HG03159 (cell line): ENCODE data around the gene WDR33.
"Not testable (repeated sequence)": the region's sequence is repeated elsewhere in the genome, so short reads cannot be mapped to it uniquely, and the experiment has no call there.

ENCODE experiments used
- ATAC-seq: cut with Tn5 transposase; IDR thresholded peaks from one replicate; pipeline ENCODE4 v1.9.1; 2021; ENCODE audit warnings: mild to moderate bottlenecking, moderate library complexity; ENCODE audit not compliant: unreplicated experiment

WDR33 gene

DNA sequence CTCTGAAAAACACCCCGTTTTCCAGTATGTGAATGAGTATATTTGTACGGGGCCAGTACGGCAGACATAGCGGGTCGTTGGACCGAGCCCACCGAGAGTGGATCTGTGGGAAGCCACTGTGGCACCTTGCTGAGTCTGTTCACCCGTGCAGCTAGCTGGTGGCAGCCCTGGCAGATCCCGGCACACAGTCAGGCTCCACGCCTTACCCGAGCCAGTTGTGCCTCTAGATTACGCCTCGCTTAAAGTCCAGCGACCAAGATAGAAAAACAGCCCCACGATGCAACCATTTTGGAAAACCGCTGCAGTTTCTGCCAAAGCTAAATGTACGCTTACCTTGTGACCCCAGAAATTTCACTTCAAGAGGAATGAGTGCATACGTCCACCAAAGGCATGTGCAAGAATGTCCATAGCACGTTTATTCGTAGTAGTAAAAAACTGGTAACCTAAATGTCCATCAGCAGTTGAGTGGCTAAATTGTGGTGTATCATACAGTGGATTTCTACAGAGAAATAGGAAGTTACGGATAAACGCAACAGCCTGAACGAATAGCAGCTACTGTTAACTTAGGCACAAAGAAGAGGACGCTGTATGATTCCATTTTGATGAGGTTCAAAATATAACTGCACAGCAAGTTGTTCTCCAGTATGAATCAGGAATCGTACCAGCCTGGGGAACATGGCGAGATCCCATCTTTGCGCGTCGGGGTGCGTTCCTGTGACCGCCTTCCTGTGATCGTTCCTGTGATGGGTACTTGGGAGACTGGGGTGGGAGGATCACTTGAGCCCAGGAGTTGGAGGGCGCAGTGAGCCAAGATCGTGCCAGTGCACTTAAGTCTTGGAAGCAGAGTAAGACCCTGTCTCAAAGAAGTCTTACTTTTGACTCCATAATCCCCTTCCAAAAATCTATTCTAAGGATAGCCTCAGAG, 688 bp upstream of the WDR33 start:
- no peak for ATAC-seq

DNA sequence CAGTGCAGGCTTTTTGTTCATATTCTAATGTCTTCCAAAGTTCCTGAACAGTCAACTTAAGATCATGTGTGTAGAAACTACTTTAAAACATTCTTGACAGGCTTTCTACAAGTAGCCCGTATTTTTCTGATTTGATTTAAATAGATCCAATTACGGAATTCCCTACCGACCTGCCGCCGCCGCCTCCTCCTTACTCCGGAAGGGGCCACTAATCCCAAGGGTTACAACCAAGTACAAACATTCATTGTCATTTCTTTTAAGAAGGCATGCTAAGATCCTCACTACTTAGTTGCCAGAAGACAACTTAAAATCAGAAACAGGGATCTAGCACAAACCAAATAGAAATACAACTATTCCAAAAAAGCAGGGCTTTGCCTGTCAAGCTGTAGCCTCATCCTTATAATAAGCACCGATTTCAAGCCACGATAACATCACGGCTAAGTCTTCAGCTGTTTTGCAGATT, 784 bp downstream of the WDR33 start:
- ATAC-seq, result no peak

DNA sequence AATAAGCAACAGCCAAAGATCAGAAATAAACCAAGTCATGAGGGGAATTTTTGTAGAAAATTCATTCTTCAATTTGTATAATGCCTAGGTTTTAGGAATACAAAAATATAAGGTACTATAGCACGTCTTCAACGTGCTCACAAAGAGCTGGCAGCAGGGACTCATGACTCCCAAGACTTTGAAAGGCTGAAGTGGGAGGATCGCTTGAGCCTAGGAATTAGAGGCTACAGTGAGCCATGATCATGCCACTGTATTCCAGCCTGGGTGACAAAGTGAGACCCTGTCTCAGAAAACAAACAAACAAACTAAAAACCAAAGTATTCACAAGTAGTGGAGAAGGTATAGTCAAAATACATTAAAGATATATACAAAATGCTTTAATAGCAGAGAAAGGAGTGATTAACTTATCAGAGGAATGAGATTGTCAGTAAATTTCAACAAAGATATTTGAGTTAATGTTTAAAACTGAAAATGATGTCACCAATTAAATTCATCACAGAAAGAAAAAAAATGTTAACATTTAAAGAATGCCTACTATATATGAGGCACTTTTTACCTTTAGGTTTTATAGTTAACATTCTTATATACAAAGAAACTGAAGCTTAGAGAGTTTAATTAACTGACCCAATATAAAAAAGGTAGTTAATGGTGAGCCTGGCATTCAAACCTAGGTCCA, 3.2 kb downstream of the WDR33 start:
- ATAC-seq, result no peak

DNA sequence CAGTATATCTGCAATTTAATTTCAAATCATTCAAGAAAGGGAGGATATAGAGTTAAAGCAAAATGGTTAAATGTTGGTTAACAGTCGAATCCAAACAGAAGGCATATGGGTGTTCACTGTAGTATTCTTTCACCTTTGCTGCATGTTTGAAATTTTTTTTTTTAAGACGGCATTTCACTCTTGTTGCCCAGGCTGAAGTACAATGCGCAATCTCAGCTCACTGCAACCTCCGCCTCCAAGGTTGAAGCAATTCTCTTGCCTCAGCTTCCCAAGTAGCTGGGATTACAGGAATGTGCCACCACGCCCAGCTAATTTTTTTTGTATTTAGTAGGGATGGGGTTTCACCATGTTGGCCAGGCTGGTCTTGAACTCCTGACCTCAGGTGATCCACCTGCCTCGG, 4.1 kb downstream of the WDR33 start:
- not testable (repeated sequence) for ATAC-seq

DNA sequence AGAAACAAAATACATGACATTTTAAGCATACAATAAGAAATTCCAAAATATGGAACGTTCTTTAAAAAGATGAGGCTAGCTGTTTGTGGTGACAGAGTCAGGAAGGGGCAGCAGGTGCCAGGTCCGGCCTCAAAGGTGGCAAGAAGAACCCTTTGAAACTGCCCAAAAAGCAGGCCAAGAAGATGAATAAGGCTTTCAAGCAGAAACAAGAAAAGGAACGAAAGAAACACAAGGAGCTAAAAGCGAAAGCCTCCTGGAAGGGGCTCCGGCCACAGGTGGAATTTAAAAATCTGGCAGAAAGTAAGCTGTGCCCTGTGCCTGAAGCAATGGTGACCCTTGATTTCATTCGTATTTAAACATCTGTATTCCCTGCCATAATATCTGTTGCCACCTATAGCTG, 5.5 kb downstream of the WDR33 start:
- no peak for ATAC-seq

DNA sequence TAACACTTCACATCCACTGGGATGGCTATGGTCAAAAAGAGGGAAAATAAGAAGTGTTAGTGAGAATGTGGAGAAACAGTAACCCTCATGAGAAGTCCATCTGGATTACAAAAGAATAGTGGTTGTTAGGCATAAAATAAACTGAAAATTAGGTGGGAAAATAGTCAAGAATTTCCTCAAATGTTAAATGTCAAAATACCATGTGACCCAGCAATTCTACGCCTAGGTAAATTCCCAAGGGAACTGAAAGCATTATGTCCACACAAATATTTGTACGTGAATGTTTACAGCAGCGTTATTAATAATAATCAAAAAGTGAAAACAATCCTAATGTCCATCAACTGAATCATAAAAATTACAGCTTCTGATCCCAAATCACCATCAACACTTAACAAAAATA, 11.0 kb downstream of the WDR33 start:
- no peak for ATAC-seq

DNA sequence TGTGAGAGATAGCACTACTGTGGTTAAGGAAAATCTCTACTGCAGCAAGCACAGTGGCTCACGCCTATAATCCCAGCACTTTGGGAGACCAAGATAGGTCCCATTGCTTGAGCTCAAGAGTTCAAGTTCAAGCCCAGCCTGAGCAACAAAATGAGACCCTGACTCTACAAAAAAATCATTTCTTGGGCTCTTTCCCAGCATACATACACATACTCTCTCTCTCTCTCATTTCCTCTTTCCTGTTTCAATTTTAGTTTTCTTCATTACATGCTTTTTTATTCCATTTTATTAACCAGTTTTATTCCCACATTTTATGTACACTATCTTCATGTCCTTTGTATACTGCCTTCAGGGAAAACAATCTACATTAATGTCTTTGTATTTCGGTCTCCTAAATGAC, 14.6 kb downstream of the WDR33 start:
- no peak for ATAC-seq

DNA sequence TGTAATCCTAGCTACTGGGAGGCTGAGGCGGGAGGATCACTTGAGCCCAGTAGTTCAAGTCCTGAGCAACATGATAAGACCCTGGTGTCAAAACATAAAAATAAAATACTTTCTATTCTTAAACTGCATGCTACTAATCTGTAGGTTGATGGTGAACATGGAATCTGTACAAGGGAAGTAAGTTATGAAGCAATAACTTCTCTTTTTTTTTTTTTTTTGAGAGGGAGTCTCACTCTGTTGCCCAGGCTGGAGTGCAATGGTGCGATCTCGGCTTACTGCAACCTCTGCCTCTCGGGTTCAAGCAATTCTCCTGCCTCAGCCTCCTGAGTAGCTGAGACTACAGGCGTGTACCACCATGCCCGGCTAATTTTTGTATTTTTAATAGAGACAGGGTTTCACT, 16.1 kb downstream of the WDR33 start:
- ATAC-seq, result not testable (repeated sequence)

DNA sequence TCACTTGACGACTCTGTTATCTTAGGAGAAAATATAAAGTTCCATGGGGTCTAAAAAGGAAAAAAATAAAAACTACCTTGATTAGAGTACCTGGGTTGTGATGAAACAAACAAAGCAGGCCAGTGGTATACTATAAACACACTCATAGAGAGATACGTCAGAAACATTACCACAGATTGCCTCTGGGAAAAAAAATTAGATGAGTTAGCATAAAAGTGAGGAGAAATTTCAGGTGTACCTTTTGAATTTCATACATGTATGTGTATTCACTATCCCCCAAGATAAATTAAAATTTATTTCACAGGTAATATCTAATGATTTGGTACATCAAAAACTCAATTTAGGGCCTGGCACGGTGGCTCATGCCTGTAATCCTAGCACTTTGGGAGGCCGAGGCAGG, 18.2 kb downstream of the WDR33 start:
- no peak for ATAC-seq

DNA sequence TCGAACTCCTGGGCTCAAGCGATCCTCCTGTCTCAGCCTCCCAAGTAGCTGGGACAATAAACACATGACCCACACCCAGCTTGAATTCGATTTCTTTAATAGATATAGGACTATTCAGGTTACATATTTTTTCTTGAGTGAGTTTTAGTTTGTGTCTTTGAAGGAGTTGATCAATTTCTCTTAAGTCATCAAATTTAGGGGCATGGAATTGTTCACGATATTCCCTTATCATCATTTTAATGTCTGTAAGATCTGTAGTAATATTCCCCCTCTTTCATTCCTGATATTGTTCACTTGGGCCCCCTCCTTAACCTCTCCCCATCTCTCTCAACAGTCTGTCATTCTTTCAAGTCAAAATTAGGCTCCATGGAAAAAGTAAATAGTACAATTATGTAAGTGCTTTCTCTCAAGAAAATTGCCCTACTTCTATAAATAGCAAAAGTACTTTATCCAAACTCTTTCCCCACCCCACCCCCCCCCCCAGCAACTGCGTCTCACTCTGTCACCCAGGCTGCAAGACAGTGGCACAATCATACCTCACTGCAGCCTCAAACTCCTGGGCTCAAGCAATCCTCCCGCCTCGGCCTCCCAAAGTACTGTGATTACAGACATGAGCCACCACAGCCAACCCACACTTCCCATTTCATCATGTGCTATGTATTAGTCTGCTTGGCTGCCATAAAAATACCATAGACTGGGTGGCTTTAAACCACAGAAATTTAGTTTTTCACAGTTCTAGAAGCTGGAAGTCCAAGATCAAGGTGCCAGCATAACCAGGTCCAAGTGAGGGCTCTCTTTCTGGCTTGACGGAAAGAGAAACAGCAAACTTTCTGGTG, 20.1 kb downstream of the WDR33 start:
- ATAC-seq, result no peak

DNA sequence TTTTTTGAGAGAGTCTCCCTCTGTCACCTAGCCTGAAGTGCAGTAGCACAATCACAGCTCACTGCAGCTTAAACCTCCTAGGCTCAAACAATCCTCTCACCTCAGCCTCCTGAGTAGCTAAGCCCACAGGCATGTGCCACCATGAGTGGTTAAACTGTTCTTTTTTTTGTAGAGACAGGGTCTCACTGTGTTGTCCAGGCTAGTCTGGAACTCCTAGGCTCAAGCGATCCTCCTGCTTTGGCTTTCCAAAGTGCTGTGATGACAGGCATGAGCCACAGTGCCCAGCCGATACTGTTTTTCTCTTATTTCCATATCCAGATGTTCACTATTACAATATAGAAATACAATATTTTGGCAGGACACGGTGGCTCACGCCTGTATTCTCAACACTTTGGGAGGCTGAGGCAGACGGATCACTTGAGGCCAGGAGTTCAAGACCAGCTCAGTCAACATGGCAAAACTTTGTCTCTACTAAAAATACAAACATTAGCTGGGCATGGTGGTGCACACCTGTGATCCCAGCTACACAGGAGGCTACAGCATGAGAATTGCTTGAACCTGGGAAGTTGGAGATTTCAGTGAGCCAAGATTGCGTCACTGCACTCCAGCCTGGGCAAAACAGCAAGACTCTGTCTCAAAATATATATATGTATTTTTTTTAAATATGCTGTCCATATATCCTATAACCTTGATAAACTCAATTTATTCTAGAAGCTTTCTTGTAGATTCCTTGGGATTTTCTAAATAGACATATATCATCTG, 24.7 kb downstream of the WDR33 start:
- ATAC-seq, result no peak

DNA sequence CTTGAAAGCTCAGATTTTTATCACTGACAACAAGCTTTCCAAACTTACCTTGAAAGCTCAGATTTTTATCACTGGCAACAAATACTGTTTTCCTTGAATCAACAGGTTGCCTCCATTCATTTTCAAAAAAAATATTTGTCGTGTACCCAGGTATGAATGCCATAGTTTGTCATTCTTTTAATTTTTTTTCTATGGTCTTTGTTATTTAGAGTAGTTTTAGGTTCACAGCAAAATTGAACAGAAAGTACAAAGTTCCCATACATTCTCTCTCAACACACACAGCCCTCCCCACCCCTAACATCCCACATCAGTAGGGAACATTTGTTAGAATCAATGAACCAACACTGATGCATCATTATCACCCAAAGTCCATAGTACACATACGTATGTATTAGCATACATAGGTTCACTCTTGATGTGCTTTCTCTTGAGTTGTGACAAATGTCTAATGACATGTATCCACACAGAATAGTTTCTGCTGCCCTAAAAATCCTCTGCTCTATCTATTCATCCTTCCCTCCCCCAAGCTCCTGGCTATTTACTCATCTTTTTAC, 25.9 kb downstream of the WDR33 start:
- no peak for ATAC-seq

DNA sequence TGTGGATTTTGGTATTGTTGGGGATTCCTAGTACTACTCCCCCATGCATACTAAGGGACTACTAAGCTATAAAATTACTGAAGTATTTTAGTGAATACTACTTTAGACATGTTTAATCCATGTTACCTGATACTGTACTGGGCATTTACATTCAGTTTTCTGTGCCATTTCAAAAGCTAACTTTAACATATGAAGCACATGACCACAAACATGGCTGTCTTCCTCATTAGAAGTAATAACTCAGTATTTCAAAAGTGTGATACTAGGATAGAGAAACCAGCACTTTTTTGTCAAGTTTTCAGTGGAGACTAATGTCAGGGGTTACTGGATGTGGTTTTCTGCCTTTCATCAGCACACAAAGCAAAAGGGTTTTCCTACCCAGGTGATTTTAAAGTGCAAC, 27.9 kb downstream of the WDR33 start:
- ATAC-seq, result no peak

DNA sequence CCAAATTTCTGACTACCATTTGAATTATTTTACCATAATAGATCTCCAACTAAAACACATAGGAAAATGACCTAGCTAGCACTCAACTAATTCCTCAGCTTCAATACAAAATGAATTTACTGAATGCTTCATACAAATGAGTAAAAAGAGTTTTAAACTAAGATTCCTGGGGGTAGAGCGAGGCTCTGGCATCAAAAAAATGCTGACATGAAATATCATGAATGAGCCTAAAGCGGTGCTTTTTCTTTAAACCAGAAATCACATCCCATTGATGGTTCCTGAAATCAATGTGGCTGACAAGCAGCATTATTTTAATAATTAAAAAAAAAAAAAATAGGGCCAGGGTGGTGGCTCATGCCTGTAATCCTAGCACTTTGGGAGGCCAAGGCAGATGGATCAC, 32.1 kb downstream of the WDR33 start:
- ATAC-seq, result no peak

DNA sequence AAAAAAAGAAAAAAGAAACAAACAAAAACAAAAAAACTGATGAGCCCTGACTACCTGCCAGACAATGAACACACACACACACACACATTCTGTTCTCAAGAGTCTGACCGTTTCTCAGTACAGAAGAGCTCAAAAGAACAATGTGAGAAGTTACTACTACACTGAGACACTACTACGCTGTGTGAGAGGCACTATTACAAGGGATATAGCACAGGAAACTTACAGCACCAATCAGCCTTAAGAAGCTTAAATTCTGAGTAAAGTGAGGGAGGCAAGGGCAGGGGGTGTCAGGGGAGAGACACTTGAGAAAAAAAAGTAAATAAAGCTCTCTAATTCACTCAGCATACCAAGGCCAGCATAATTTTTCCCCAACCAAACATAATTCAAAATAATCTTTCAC, 32.5 kb downstream of the WDR33 start:
- no peak for ATAC-seq

DNA sequence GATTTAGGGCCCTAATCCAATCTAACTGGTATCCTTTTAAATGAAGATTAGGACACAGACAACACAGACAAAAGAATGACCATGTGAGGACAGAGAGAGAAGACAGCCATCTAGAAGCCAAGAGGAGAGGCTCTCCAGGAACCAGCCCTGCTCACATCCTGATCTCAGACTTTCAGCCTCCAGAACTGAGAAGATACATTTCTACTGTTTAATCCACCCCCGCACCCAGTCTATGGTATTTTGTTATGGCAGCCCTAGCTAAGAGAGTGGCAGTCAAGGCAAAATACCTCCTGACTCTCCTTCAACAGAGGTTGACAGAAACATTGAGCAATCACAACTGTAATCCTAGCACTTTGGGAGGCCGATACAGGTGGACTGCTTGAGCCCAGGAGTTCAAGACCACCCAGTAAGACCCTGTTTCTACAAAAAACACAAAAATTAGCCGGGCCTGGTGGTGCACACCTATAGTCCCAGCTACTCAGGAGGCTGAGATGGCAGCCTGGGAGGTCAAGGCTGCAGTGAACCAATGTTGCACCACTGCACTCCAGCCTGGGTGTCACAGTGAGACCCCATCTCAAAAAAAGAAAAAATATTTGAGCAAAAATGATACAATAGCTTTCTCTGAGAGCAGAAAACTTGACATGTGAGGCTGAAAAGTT, 34.7 kb downstream of the WDR33 start:
- ATAC-seq, result no peak

DNA sequence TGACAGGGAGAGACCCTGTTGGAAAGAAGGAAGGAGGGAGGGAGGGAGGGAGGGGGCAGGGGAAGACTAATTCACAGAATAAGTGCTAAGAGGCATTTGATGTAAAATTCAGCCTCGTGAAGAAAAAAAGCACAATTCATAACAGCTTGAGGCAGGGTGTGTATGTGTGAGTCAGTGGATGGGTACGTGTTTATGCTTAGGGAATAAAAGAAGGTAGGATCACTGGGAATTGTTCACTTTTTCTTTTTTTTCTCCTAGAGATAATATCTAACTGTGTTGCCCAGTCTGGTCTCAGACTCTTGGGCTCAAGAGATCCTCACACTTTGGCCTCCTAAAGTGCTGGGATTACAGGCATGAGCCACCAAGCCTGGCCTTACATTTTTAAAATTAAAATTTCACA, 39.2 kb downstream of the WDR33 start:
- ATAC-seq, result no peak

DNA sequence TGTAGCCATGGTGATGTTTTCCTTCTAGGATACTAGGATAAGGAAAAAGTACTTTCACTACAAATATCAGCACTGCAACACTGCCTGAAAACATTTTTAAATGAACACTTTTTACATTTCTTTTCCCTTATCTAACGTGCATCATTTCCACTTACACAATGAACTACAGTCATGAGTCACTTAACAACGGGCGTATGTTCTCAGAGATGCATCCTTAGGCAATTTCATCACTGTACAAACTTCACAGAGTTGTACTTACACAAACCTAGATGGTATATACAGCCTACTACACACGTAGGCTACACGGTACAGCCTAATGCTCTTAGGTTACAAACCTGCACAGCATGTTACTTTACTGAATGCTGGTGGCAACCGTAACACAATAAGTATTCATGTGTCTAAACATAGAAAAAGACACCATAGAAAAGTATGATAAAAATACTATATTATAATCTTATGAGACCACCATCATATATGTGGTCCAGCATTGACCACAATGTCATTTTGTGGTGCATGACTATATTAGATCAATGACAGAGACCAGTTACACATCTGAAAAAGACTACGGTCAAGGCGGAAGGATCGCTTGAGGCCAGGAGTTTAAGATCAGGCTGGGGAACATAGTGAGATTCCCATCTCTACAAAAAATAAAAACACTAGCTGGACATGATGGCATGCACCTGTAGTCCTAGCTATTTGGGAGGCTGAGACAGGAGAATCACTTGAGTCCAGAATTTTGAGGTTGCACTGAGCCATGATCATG, 39.8 kb downstream of the WDR33 start:
- no peak for ATAC-seq

DNA sequence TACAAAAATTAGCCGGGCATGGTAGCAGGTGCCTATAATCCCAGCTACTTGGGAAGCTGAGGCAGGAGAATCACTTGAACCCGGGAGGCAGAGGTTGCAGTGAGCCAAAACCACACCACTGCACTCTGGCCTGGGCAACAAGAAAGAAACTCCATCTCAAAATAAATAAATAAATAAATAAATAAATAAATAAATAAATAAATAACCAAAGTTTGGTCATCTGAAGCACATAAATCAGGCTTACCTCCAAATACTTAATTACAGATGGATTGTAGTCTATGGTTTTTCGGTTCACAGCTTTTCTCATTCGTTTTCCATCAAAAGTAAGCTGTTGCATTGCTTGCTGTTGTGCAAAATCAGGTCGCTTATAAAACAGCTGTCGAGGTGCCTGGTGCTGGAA, 40.4 kb downstream of the WDR33 start:
- not testable (repeated sequence) for ATAC-seq
